GM21360 (cell line): ENCODE results near the gene EEF2K.

Experiments used
- ATAC-seq: cut with Tn5 transposase; IDR thresholded peaks from one replicate; pipeline ENCODE4 v1.9.1; 2021; ENCODE audit warnings: mild to moderate bottlenecking, moderate library complexity; ENCODE audit not compliant: unreplicated experiment

EEF2K gene

DNA sequence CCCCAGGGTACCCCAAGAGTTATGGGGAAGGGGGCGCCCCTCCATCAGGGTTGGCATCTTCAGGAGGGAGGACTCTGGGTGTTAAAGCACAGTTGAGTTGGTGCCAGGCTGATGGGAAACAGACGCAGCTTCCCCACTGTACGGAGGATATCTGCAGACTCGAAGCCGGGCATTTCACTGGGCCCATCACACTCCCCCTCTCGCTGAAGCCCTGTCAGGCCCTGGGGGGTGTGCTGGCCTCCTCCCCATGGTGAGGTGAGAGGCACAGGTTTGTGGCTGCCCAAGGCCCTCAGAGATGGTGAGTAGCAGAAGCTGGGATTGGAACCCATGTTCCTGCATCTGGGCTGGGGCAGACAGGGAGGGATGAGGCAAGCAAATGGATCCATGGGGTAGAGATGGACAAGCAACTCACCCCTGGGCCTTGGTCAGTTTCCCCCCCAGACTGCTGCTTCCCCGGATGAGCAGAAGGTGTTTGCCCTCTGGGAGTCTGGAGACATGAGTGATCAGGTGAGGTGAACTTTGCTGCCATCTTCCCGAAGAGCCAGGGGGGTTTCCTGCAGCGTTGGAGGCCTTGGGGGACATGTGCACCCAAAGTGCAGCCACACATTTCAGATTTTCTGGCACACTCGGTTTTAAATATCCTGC lies 122.1 kb downstream of the EEF2K start:
- no peak for ATAC-seq

DNA sequence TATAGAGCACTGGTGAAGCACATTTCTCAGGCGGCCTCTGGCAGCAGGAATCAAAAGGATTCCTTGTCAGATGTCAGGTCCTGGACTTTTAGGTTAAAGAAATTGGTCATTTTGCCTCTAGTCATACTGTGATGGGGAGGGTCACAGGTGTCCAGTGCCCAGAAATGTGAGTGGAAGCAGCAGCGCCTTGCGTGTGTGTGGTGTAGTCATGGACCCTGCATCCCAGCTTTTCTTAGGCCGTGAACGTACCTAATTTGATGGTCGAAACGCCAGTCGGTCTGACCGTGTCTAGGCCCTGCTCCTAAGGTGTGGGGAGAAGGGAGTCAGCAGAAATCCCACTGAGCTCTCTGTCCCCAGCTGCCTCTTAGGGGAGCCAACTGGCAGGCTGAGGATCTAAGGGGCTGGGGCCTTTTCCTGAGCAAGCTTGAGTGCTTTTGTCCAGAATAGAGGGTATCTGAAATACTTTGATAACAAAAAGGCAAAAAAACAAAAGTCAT lies 123.2 kb downstream of the EEF2K start:
- no peak for ATAC-seq

DNA sequence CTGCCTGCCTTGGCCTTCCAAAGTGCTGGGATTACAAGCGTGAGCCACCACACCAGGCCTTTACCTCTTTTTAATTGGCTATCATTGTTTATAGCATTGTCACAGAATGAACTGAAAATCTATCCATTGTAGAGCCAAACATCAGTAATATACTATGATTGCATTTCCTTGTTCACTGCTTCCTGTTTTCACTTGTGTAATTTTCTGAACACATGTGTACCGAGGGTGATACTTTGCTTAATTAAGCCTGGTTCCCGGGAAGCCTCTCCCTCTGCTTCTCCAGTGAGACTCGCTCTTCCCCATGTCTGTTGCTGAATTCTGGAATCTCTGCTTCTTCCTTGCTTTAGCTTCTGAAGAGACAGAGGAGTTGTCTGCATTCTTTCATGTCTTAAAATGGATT lies 124.2 kb downstream of the EEF2K start:
- ATAC-seq = no peak

DNA sequence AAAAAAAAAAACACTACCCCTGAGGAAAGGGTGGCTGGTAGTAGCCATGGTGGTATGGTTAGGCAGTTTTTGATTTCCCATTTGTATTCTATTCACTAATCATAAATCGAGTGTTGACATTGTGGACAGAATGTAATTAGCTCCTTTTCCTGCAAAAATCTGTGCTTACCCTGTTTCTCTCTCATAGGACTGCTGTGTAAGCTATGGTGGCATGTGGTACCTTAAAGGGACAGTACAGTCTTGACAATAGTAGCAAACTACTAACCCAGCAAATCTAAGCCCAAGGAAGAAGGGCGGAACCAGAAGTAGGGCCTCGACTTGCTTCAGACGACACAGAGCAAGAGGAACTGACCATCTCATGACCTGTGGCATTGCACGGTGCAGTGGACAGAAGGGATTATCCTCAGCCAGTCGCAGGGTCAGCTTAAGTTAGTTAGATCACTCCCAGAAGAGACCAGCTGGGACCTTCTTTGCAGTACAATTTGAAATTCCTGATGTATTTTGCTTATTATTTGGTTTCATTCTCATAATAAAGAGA lies 127.4 kb downstream of the EEF2K start:
- ATAC-seq = no peak

DNA sequence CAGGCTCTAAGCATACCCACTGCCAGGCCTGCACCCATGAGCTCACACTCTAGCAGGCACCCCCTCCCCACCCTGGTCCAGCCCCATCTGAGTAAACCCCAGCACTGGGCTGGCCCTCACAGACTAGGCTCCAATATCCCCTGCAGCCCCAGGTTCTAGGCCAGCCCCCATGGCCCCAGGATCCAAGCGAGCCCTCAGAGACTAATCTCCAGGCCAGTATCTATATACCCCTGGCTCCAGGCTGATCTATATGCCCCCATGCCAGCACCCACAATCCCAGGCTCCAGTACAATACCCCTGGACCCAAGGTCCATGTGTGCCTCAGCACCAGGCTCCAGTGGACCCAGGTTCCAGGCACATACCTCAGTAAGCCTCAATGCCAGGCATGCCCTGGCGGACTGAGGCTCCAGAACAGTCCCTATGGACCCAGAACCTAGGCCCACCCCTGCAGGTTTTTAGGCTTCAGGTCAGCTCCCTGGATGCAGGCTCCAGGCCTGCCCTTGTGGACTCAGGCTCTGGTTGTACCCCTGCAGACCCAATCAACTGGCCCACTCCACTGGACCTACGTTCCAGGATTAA lies 129.7 kb downstream of the EEF2K start:
- ATAC-seq = no peak

DNA sequence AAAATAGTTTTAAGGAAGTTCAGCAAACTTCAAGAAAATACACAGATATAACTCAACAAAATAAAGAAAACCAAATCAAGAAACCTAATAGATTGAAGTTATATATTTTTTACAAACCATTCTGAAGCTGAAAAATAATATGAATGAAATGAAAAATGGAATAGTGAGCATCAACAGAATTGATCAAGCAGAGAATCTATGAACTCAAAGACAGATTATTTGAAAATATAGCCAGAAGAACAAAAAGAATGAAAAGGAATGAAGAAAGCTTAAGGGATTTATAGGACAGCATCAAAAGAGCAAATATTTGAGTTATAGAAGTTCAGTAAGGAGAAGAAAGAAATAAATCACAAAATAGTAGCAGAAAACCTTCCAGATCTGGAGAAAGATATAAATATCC lies 130.5 kb downstream of the EEF2K start:
- ATAC-seq = no peak

DNA sequence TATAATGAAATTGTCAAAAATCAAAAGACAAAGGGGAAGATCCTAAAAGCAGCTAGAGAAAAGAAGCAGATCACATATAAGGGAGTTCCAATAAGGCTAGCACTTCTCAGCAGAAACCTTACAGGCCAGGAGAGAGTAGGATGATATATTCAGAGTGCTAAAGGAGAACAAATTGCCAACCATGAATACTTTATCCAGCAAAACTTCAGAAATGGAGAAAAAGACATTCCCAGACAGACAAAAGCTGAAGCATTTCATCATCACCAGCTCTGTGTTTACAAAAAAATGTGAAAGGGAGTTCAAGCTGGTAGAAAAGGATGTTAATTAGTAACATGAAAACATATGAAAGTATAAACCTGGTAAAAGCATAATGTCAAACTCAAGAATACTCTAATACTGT lies 131.0 kb downstream of the EEF2K start:
- no peak for ATAC-seq

DNA sequence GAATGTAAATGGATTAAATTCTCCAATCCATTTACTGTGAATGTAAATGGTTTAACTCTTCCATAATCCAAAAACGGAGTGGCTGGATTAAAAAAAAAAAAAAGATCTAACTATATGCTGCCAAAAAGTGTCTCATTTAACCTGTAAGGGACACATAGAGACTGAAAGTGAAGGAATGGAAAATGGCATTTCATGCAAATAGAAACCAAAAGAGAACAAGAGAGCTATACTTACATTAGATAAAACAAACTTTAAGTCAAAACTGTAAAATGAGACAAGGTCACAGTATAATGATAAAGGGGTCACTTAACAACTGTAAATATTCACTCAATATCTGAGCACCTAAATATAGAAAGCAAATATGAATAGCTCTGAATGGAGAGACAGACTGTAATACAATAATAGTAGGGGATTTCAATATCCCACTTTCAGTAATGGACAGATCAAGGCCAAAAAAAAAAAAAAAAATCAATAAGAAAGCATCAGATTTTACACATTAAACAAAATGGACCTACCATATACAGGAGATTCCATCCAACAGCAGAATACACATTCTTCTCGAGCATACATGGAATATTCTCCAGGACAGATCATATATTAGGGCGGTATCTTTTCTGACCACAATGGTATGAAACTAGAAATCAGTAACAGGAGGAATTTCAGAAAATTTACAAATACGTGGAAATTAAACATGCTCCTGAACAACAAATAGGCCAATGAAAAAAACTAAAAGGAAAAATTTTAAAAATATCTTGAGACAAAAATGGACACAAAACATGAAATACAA lies 132.0 kb downstream of the EEF2K start:
- no peak for ATAC-seq
